Ovary (tissue), 9 donors: ENCODE results near the gene HPCAL1. TPM values are rescaled to one million over a fixed set of nuclear protein-coding genes. Genes with fewer than 3 reads are reported as not detected.

Experiments
- DNase-seq, 5 donors: peaks; one replicate each; pipeline ENCODE4 v3.0.0-alpha.2; 2019 to 2020
- H3K27ac ChIP-seq, 2 donors: fragments of 200-600 bp; one replicate each; pipeline versions ENCODE4 v1.5.1 to v1.8.0; 2019 to 2022
- H3K27me3 ChIP-seq: fragments of 200-600 bp; one replicate; pipeline ENCODE4 v1.8.0; 2022
- H3K36me3 ChIP-seq: fragments of 200-600 bp; sonication (generic); one replicate; pipeline ENCODE4 v1.5.1; 2019
- H3K4me1 ChIP-seq: one replicate; pipeline ENCODE4 v1.8.1; 2013; ENCODE audit warnings: mild to moderate bottlenecking, moderate library complexity; ENCODE audit not compliant: insufficient read depth
- H3K4me3 ChIP-seq: fragments of 200-600 bp; sonication (generic); one replicate; pipeline ENCODE4 v1.5.1; 2017
- H3K9me3 ChIP-seq, 2 donors: fragments of 200-600 bp in 1 of 2; sonication (generic) in 1 of 2; one replicate each; pipeline versions ENCODE4 v1.5.1 to v1.8.1; 2013 to 2019; ENCODE audit warnings: mild to moderate bottlenecking in 1 of 2, moderate library complexity in 1 of 2
- CTCF ChIP-seq, 3 donors: fragments of 450-650 bp in 2 of 3; fragments of 200-600 bp in 1 of 3; IDR thresholded peaks; one replicate each; pipeline versions ENCODE4 v1.5.1 to v1.8.0; 2016 to 2022; ENCODE audit warnings: antibody characterized with exemption in 3 of 3, mild to moderate bottlenecking in 1 of 3
- EP300 ChIP-seq: sonication (generic); formaldehyde crosslinking; IDR thresholded peaks from one replicate; pipeline ENCODE4 v1.6.1; 2017; ENCODE audit warnings: antibody characterized with exemption
- POLR2A ChIP-seq: fragments of 450-650 bp; IDR thresholded peaks from one replicate; pipeline ENCODE4 v1.6.1; 2017; ENCODE audit warnings: antibody characterized with exemption, mild to moderate bottlenecking, moderate library complexity
- WGBS, 3 donors: extraction: QIAGEN DNeasy Blood & Tissue Kit in 1 of 3; methylation state at CpG; one replicate each; pipeline versions ENCODE4 v1.1.5 to v1.1.7; 2013 to 2017; 5-methylcytosine and 5-hydroxymethylcytosine counted together
- intact Hi-C, 4 donors: fragments of 100-400 bp; cut with DNase I; formaldehyde crosslinking; loops; one replicate each; pipeline versions ENCODE4 v1.11.0 to v1.15.1; 2022 to 2023
- polyA plus RNA-seq, 2 donors: library from polyadenylated mRNA; stranded (reverse); fragments of 200-250 nt in 1 of 2; fragments of 350-450 nt in 1 of 2; fragmentation: Illumina TruSeq in 1 of 2; extraction: RNeasy Lipid Tissue Mini Kit (QIAGEN cat#74804) in 1 of 2; gene quantifications; one replicate each; pipeline ENCODE4 v1.2.3, GENCODE V29; 2013 to 2014
- total RNA-seq, 7 donors: library from RNA; depleted of rRNA in 2 of 7; stranded (reverse); fragments of >200 nt in 2 of 7; fragmentation: NEBNext Ultra II Directional in 3 of 7; extraction: Animal tissue kit (Norgen Biotek cat#: 25700) in 3 of 7; gene quantifications; one replicate each; pipeline versions ENCODE4 v1.1.0 to v1.2.4, GENCODE V29; 2016 to 2023
- donor health status: DM: no; HTN: no; CAD: no; lungs with moderate emphysema.
- donor health status: DM: no; HTN: no; CAD: no.
- donor health status: Bipolar disorder and iron deficiency.
- donor health status: DM: yes; HTN: yes; CAD: no.
- donor health status: DM: no; HTN: no; CAD: no.
- donor health status: DM: yes; HTN: yes; CAD: no.

HPCAL1 gene
- total and polyA plus RNA-seq, 9 donors = 11.4 to 69.5 (median 18.5) TPM

GRCh38 chr2:10377052-10377746 lies 74.5 kb downstream of the HPCAL1 start:
- intact Hi-C loops = no loop called here

GRCh38 chr2:10377747-10378085 lies 75.0 kb downstream of the HPCAL1 start:
- DNase-seq = no peak
- no peaks in the 10 kb centered on the region for H3K27me3 ChIP-seq
- no peak overlapping the region for H3K4me3 ChIP-seq
- TF ChIP-seq POLR2A = no peak
- TF ChIP-seq CTCF (IDR thresholded peaks at IDR 0.05) = no peak
- TF ChIP-seq EP300 = no peak
- no peaks in the 10 kb centered on the region for H3K9me3 ChIP-seq
- no peaks in the 10 kb centered on the region for H3K4me1 ChIP-seq
- no peaks in the 10 kb centered on the region for H3K36me3 ChIP-seq
- no peak overlapping the region for H3K27ac ChIP-seq
- 84 to 88% (median 86%) methylated on average over 12 of the region's 12 CpGs for WGBS, 3 donors
- intact Hi-C loops = no loop called here

More at GRCh38 chr2:10377052-10377746, 74.5 kb downstream of the HPCAL1 start:
- Histone ChIP-seq H3K4me3 (no peak overlapping the region), H3K9me3 (no peaks in the 10 kb centered on the region), H3K27me3 (no peaks in the 10 kb centered on the region), H3K27ac (no peak overlapping the region), H3K4me1 (no peaks in the 10 kb centered on the region), H3K36me3 (no peaks in the 10 kb centered on the region)
- no peak for TF ChIP-seq EP300
- TF ChIP-seq POLR2A = no peak
- WGBS, 3 donors = 90 to 94% (median 90%) methylated on average over 21 of the region's 21 CpGs
- no peak for DNase-seq

- WGBS, 3 donors = 70 to 78% (median 78%) methylated on average over 7 of the region's 7 CpGs
- H3K27ac ChIP-seq = no peak overlapping the region
- TF ChIP-seq CTCF (IDR thresholded peaks at IDR 0.05) (no peak), EP300 (no peak), POLR2A (no peak)
- no peak for DNase-seq
- H3K4me1 ChIP-seq = no peaks in the 10 kb centered on the region
- intact Hi-C loops = no loop called here
- H3K27me3 ChIP-seq = no peaks in the 10 kb centered on the region
- H3K36me3 ChIP-seq = no peaks in the 10 kb centered on the region
- no peak overlapping the region for H3K4me3 ChIP-seq
- H3K9me3 ChIP-seq = no peaks in the 10 kb centered on the region
These were observed 75.5 kb downstream of the HPCAL1 start for GRCh38 chr2:10378189-10378588.

GRCh38 chr2:10380048-10380926 lies 77.6 kb downstream of the HPCAL1 start:
- DNase-seq = no peak
- 79 to 82% (median 80%) methylated on average over 9 of the region's 9 CpGs for WGBS, 3 donors
- Histone ChIP-seq H3K4me3 (no peak overlapping the region), H3K9me3 (no peaks in the 10 kb centered on the region), H3K27ac (no peak overlapping the region), H3K4me1 (no peaks in the 10 kb centered on the region), H3K36me3 (no peaks in the 10 kb centered on the region), H3K27me3 (no peaks in the 10 kb centered on the region)
- intact Hi-C loops = no loop called here
- TF ChIP-seq EP300 (no peak), CTCF (IDR thresholded peaks at IDR 0.05) (no peak), POLR2A (no peak)

- WGBS, 3 donors = 73 to 78% (median 78%) methylated on average over 3 of the region's 3 CpGs
- Histone ChIP-seq H3K4me3 (no peak overlapping the region), H3K4me1 (no peaks in the 10 kb centered on the region), H3K27me3 (no peaks in the 10 kb centered on the region), H3K27ac (no peak overlapping the region), H3K9me3 (no peaks in the 10 kb centered on the region), H3K36me3 (no peaks in the 10 kb centered on the region)
- intact Hi-C loops = no loop called here
- DNase-seq = no peak
- TF ChIP-seq CTCF (IDR thresholded peaks at IDR 0.05) = no peak
- no peak for TF ChIP-seq EP300
- no peak for TF ChIP-seq POLR2A
These were observed 79.3 kb downstream of the HPCAL1 start for GRCh38 chr2:10381997-10382353.
